ENCODE data around the gene NXPH2.
"Not testable (repeated sequence)": the region's sequence is repeated elsewhere in the genome, so short reads cannot be mapped to it uniquely, and the experiment has no call there.

NXPH2 gene

GRCh38 chr2:138707392-138708074 is 72.7 kb downstream of the NXPH2 start:
- no peak for DNase-seq

GRCh38 chr2:138703242-138703641 is 76.9 kb downstream of the NXPH2 start:
- DNase-seq = no peak

- no peak for DNase-seq
Measured at GRCh38 chr2:138700716-138701115, 79.5 kb downstream of the NXPH2 start.

GRCh38 chr2:138699421-138699820 is 80.8 kb downstream of the NXPH2 start:
- no peak for DNase-seq

DNA sequence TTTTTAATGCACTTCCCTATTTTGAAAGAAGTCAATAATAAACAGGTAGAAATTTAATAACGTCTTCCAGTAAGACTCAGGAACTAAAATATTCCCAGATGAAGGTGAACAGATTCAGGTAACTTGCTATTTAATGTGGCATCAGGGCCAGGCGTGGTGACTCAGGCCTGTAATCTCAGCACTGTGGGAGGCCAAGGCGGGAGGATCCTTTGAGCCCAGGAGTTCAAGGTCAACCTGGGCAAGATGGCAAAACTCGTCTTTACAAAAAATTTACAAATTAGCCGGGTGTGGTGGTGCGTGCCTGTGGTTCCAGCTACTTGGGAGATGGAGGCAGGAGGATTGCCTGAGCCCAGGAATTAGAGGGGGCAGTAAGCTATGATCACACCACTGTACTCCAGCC is 81.8 kb downstream of the NXPH2 start:
- DNase-seq = no peak

GRCh38 chr2:138691667-138692066 is 88.5 kb downstream of the NXPH2 start:
- no peak for DNase-seq

DNA sequence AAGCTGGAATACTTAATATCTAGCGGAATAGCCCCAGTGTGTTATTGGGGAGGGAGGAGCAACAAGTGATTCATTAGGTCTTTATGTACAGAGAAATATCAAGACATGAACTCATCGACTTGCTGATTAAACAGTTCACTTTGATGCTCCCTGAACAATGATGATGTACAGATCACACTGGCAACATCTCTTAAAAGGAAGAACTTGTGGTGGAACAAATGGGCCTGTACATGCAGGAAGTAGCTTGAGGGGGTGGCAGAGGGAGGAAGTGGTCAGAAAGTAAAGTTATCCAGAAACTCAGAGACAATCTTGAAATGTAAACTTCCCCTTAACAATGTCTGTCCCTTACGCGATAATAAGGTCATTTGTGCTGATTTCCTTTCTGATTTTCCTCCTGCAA is 90.5 kb downstream of the NXPH2 start:
- DNase-seq = no peak

GRCh38 chr2:138682163-138682562 is 98.0 kb downstream of the NXPH2 start:
- no peak for DNase-seq

DNA sequence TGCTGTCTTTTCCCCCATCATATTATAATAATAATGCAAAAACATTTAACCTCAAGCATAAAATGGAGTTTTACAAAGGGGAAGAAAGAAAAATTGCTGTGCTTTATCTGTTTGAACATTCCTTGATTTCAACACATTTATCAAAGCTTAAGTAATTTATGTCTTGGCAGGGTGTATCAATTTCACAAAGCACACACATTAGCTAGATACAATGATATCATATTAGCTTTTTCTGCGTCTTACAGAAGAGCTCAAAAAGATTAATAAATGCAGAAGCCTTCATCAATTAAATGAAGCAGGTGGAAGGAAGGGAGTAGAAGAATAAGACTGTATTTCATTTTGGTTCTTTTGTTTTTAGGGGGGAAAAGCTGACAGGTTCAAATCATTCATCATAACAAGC is 103.0 kb downstream of the NXPH2 start:
- DNase-seq = no peak

DNA sequence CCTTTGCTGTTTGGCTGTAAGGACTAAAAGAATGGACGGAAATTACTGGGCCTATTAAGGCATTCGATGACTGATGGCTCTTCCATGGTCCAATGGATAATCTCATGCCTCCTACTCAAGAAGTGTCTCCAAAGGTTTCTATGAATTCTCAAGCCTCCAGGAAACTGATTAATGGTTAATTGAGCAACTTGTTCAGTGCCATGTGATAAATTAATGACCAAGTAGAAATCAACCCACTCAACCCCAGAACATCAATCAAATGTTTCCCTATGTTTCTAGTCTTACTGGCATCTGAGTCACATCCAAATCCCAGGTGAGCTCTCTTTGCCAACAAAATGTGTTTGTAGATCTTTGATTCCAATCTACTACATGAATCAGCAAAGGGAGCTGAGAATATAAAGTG is 103.6 kb downstream of the NXPH2 start:
- DNase-seq = no peak

- DNase-seq = no peak
Measured at GRCh38 chr2:138671566-138671965, 108.6 kb downstream of the NXPH2 start.

DNA sequence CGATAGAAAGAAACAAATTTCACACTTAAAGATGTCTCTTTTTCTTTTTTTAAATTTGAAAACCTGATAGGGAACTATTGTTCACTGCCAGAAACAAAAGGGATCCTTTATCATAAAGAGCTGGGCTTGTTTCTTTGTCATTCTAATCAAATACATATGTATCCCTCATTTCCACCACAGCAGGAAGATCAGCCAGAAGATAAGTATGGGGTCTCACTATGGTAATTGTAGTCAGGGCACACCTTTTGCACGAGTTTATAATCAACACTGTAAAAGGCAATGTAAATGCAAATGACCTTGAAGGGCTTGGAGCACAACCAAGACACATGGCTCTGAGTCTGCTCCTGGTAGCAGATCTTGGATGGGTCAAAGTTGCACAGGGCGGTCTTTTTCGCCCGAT is 109.5 kb downstream of the NXPH2 start:
- no peak for DNase-seq

GRCh38 chr2:138665937-138666336 is 114.3 kb downstream of the NXPH2 start:
- no peak for DNase-seq

GRCh38 chr2:138658187-138658894 is 121.8 kb downstream of the NXPH2 start:
- no peak for DNase-seq

- no peak for DNase-seq
Measured at GRCh38 chr2:138654146-138654545, 126.0 kb downstream of the NXPH2 start.

DNA sequence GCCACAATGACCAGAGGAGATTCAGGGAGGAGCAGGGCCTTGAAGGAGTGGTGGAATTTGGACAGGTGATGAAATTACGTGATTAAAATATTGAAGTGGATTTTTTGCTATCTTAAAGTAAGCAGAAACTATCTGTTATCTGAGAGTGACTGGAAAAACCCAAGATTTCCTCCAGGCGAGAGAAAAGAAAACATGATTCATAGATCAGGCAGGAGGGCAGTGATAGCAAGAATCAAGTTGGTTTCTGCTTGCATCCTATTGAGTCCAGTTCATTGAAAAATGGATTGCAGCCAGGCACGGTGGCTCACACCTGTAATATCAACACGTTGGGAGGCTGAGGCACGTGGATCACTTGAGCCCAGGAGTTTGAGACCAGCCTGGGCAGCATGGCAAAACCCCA is 127.8 kb downstream of the NXPH2 start:
- no peak for DNase-seq

DNA sequence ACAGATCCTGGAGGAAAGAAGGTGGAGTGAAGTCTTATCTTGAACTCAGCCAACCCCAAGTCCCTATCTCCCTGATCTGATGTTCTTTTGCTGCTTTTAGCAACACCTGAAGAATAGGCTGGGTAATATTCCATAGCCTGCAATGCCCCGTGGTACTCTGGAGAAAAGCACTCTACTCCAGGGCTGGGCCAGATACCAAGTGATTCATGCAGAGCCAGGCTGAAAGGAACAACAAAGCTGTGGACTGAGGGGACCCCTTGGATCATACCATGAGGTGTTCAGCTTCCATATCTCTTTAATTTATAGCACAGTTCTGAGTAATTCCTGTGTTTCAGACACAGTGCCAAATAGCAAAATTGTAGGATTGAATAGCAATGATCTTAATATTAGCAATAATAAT is 130.6 kb downstream of the NXPH2 start:
- no peak for DNase-seq

GRCh38 chr2:138648606-138649005 is 131.6 kb downstream of the NXPH2 start:
- DNase-seq = no peak

DNA sequence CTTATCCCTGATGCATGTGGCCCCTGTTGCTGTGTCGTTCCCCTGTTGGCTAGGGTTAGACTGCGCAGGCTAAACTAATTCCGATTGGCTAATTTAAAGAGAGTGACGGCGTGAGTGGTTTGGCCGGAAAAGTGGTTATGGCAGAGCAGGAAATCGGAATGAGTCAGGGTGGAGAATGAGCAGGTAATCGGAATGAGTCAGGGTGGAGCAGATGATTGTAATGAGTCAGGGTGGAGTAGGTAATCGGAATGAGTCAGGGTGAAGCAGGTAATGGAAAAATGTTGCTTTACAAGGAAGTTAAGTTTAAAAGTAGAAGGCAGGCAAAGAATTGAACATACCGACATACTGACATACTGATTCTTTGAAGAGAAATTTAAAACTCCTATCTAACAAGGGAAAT is 135.4 kb downstream of the NXPH2 start:
- DNase-seq = not testable (repeated sequence)

GRCh38 chr2:138640921-138641676 is 139.1 kb downstream of the NXPH2 start:
- no peak for DNase-seq

GRCh38 chr2:138637686-138638085 is 142.5 kb downstream of the NXPH2 start:
- DNase-seq = no peak

GRCh38 chr2:138637061-138637460 is 143.1 kb downstream of the NXPH2 start:
- DNase-seq = no peak

DNA sequence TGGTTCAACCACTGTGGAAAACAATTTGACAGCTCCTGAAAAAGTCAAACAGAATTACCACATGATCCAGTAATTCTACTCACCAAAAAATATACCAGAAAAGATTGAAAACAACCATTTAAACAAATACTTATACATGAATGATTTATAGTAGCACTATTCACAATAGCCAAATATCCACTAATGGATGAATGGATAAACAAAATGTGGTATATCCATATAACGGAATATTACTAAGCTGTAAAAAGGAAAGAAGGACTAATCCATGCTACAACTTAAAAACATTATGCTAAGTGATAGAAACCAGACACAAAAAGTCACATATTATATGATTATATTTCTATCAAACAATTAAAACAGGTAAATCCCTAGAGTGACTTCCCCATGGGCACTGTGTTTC is 147.1 kb downstream of the NXPH2 start:
- no peak for DNase-seq

DNA sequence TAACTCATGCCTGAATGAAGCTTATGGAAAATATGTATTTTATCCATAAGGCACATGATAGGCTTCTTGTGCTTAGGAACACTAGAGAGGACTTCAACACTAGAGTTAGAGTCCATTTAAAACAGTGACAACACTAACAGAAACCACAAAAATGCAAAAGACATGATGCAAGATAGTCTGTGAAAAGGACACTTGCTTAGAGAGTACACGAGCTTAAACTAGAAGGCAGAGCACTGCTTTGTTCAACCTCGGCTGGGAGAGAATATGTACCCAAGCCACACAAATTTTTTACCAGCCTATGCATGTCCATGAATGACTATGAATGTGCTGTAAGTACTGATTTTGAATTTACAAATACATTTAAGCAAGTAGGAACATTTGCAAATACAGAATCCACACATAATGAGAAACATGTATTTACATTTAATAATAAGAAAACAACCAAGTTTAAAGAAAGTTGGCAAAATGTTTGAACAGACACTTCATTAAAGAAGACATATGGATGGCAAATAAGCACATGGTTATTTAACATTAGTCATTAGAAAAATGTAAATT is 148.0 kb downstream of the NXPH2 start:
- no peak for DNase-seq

All from activated gamma-delta T cell (primary cell).